ENCODE measurements around the gene LPP.
"Not testable (repeated sequence)": the region's sequence is repeated elsewhere in the genome, so short reads cannot be mapped to it uniquely, and the experiment has no call there.

The LPP gene

GRCh38 chr3:188635258-188636042 lies 481.5 kb downstream of the LPP start:
- Histone ChIP-seq H3K4me3 (no peak overlapping the region), H3K4me1 (no peaks in the 10 kb centered on the region), H3K9me3 (no peaks in the 10 kb centered on the region), H3K27me3 (ENCODE audit: low read depth) (no peaks in the 10 kb centered on the region), H3K36me3 (replicated peaks) (no peaks in the 10 kb centered on the region)
- DNase-seq (ENCODE audit: low spot score in 2 of 2): no peak
- in situ Hi-C loops (cut with MboI; ENCODE audit: low sequenced_read_pairs): no loop called here

GRCh38 chr3:188636292-188636691 lies 482.3 kb downstream of the LPP start:
- H3K27me3 ChIP-seq (ENCODE audit: low read depth); H3K9me3 ChIP-seq; DNase-seq (ENCODE audit: low spot score in 2 of 2); H3K4me1 ChIP-seq; H3K4me3 ChIP-seq; H3K36me3 ChIP-seq (replicated peaks); in situ Hi-C loops (cut with MboI; ENCODE audit: low sequenced_read_pairs): not testable (repeated sequence)

DNA sequence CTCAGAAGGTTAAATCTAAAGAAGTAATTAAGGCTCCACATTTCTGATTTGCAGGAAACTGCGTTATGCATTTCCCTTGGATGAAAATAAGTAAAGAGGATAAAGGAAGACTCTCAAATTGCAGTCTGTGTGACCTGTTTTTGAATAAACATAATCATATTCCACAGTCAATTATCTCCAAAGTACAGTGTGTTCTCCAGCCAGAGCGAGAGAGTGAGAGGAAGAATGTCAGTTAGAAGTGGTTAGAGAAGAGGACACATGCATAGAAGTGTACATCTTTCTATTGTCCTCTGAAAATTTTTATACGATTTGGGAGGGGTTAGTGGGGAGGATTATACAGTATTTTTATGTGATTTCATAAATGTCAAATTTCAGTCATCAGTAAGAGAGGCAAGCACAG lies 487.1 kb downstream of the LPP start:
- no peaks in the 10 kb centered on the region for H3K36me3 ChIP-seq (replicated peaks)
- H3K9me3 ChIP-seq: no peaks in the 10 kb centered on the region
- H3K4me1 ChIP-seq: no peaks in the 10 kb centered on the region
- DNase-seq (ENCODE audit: low spot score in 2 of 2): no peak
- no peak overlapping the region for H3K4me3 ChIP-seq
- H3K27me3 ChIP-seq (ENCODE audit: low read depth): no peaks in the 10 kb centered on the region
- in situ Hi-C loops (cut with MboI; ENCODE audit: low sequenced_read_pairs): no loop called here

DNA sequence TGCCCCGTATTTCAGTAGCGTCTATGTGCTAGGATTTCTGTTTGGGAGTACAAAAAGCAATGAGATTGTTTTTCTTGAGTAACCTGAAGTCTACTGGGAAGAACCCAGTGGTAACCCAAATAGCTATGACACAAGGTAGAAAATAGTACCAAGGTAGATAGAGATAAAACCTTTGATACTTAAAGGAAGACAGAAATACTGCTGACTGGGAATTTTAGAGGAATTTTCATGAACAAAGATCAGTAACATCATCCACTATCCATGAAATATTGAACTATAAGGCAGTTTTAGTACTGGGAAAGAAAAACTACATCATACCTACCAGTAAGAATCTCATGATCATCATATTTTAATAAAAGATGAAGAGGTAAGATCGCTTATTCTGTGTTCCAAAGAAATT lies 489.8 kb downstream of the LPP start:
- Histone ChIP-seq H3K9me3 (no peaks in the 10 kb centered on the region), H3K4me1 (no peaks in the 10 kb centered on the region), H3K36me3 (replicated peaks) (no peaks in the 10 kb centered on the region), H3K27me3 (ENCODE audit: low read depth) (no peaks in the 10 kb centered on the region), H3K4me3 (no peak overlapping the region)
- in situ Hi-C loops (cut with MboI; ENCODE audit: low sequenced_read_pairs): no loop called here
- DNase-seq (ENCODE audit: low spot score in 2 of 2): no peak

- H3K4me3 ChIP-seq: no peak overlapping the region
Observed at GRCh38 chr3:188646592-188646991, 492.6 kb downstream of the LPP start.

GRCh38 chr3:188647237-188647636 lies 493.3 kb downstream of the LPP start:
- Histone ChIP-seq H3K9me3 (no peaks in the 10 kb centered on the region), H3K36me3 (replicated peaks) (no peaks in the 10 kb centered on the region), H3K4me3 (no peak overlapping the region), H3K27me3 (ENCODE audit: low read depth) (no peaks in the 10 kb centered on the region), H3K4me1 (no peaks in the 10 kb centered on the region)
- in situ Hi-C loops (cut with MboI; ENCODE audit: low sequenced_read_pairs): no loop called here
- no peak for DNase-seq (ENCODE audit: low spot score in 2 of 2)

More at GRCh38 chr3:188646592-188646991, 492.6 kb downstream of the LPP start:
- no peaks in the 10 kb centered on the region for H3K36me3 ChIP-seq (replicated peaks)
- in situ Hi-C loops (cut with MboI; ENCODE audit: low sequenced_read_pairs): no loop called here
- no peaks in the 10 kb centered on the region for H3K4me1 ChIP-seq
- DNase-seq (ENCODE audit: low spot score in 2 of 2): no peak
- H3K9me3 ChIP-seq: no peaks in the 10 kb centered on the region
- H3K27me3 ChIP-seq (ENCODE audit: low read depth): no peaks in the 10 kb centered on the region

- H3K4me1 ChIP-seq: no peaks in the 10 kb centered on the region
- no peak overlapping the region for H3K4me3 ChIP-seq
- DNase-seq (ENCODE audit: low spot score in 2 of 2): no peak
- in situ Hi-C loops (cut with MboI; ENCODE audit: low sequenced_read_pairs): no loop called here
- no peaks in the 10 kb centered on the region for H3K27me3 ChIP-seq (ENCODE audit: low read depth)
- no peaks in the 10 kb centered on the region for H3K9me3 ChIP-seq
- no peaks in the 10 kb centered on the region for H3K36me3 ChIP-seq (replicated peaks)
Observed at GRCh38 chr3:188649521-188649920, 495.6 kb downstream of the LPP start.

DNA sequence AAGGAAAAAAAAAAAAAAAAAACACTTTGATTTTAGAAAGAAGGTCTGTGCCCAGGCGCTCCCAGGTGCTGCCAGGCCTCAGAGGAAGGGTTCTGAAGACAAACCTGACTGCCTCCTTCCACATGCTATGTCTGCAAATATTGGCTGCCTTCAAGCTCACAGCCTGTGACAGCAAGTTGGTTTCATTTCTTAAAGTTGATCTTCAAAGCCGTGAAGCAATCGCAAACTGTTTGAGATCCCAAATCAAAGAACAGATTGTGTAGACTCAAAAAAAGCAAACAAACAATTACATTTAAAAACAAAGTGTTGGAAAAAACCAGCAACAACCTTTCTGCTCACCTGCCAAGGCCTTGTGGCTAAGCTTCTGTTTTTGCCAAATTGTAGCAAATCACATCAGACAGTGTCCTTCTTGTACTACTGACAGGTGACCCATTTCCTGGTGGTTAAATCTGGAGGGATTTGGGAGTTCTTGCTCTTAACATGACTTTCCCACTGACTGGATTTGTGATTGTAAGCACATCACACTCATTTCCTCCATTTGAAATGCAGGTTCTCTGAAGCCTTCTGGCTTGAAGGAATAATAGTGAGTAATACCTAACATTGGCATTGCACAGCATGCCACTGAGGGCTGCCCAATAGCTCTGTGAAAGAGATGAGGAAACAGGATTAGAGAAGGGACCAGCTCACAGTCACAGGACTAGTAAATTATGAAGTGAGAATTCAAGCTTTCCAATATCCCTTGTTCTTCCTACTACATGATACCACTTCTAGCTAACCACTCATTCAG lies 502.4 kb downstream of the LPP start:
- H3K27me3 ChIP-seq (ENCODE audit: low read depth): no peaks in the 10 kb centered on the region
- no peak overlapping the region for H3K4me3 ChIP-seq
- H3K9me3 ChIP-seq: no peaks in the 10 kb centered on the region
- H3K4me1 ChIP-seq: no peaks in the 10 kb centered on the region
- H3K36me3 ChIP-seq (replicated peaks): no peaks in the 10 kb centered on the region
- in situ Hi-C loops (cut with MboI; ENCODE audit: low sequenced_read_pairs): no loop called here
- no peak for DNase-seq (ENCODE audit: low spot score in 2 of 2)

- in situ Hi-C loops (cut with MboI; ENCODE audit: low sequenced_read_pairs): no loop called here
- no peak overlapping the region for H3K4me3 ChIP-seq
Observed at GRCh38 chr3:188658606-188659005, 504.6 kb downstream of the LPP start.

GRCh38 chr3:188659449-188660090 lies 505.6 kb downstream of the LPP start:
- no peaks in the 10 kb centered on the region for H3K36me3 ChIP-seq (replicated peaks)
- no peak overlapping the region for H3K4me3 ChIP-seq
- DNase-seq (ENCODE audit: low spot score in 2 of 2): no peak
- no peaks in the 10 kb centered on the region for H3K9me3 ChIP-seq
- no peaks in the 10 kb centered on the region for H3K4me1 ChIP-seq
- in situ Hi-C loops (cut with MboI; ENCODE audit: low sequenced_read_pairs): no loop called here
- H3K27me3 ChIP-seq (ENCODE audit: low read depth): no peaks in the 10 kb centered on the region

More at GRCh38 chr3:188658606-188659005, 504.6 kb downstream of the LPP start:
- no peaks in the 10 kb centered on the region for H3K9me3 ChIP-seq
- DNase-seq (ENCODE audit: low spot score in 2 of 2): no peak
- no peaks in the 10 kb centered on the region for H3K4me1 ChIP-seq
- no peaks in the 10 kb centered on the region for H3K27me3 ChIP-seq (ENCODE audit: low read depth)
- H3K36me3 ChIP-seq (replicated peaks): no peaks in the 10 kb centered on the region

- H3K36me3 ChIP-seq (replicated peaks): no peaks in the 10 kb centered on the region
- no peaks in the 10 kb centered on the region for H3K27me3 ChIP-seq (ENCODE audit: low read depth)
- no peaks in the 10 kb centered on the region for H3K4me1 ChIP-seq
- DNase-seq (ENCODE audit: low spot score in 2 of 2): no peak
- in situ Hi-C loops (cut with MboI; ENCODE audit: low sequenced_read_pairs): no loop called here
- no peaks in the 10 kb centered on the region for H3K9me3 ChIP-seq
- H3K4me3 ChIP-seq: no peak overlapping the region
Observed at GRCh38 chr3:188660415-188660814, 506.5 kb downstream of the LPP start.

DNA sequence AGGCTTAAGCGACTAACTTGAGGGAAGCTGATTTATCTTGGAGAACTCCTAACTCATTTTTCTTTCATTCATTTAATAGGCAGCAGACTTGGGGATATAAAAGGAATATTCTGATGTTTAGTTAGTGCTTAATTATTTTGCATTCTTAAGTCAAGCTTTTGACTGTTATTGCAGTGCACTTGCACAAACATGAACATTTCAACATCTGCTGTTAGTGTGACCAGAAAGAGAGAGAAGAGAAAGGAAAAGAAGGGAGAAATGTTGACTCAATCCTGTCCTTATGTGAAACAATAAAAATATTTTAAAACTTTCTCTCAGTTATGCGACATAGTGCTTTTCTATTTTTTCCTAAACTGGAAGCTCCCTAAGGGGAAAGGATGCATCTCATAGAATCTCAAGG lies 507.8 kb downstream of the LPP start:
- no peaks in the 10 kb centered on the region for H3K4me1 ChIP-seq
- in situ Hi-C loops (cut with MboI; ENCODE audit: low sequenced_read_pairs): no loop called here
- DNase-seq (ENCODE audit: low spot score in 2 of 2): no peak

GRCh38 chr3:188662214-188662613 lies 508.3 kb downstream of the LPP start:
- no peaks in the 10 kb centered on the region for H3K4me1 ChIP-seq
- H3K36me3 ChIP-seq (replicated peaks): no peaks in the 10 kb centered on the region
- in situ Hi-C loops (cut with MboI; ENCODE audit: low sequenced_read_pairs): no loop called here
- no peaks in the 10 kb centered on the region for H3K27me3 ChIP-seq (ENCODE audit: low read depth)
- no peak for DNase-seq (ENCODE audit: low spot score in 2 of 2)
- H3K9me3 ChIP-seq: no peaks in the 10 kb centered on the region
- H3K4me3 ChIP-seq: no peak overlapping the region

More for the DNA sequence above, 507.8 kb downstream of the LPP start:
- H3K4me3 ChIP-seq: no peak overlapping the region
- H3K9me3 ChIP-seq: no peaks in the 10 kb centered on the region
- H3K36me3 ChIP-seq (replicated peaks): no peaks in the 10 kb centered on the region
- no peaks in the 10 kb centered on the region for H3K27me3 ChIP-seq (ENCODE audit: low read depth)

GRCh38 chr3:188662795-188663194 lies 508.8 kb downstream of the LPP start:
- H3K9me3 ChIP-seq: no peaks in the 10 kb centered on the region
- no peaks in the 10 kb centered on the region for H3K36me3 ChIP-seq (replicated peaks)
- no peaks in the 10 kb centered on the region for H3K27me3 ChIP-seq (ENCODE audit: low read depth)
- H3K4me1 ChIP-seq: no peaks in the 10 kb centered on the region
- H3K4me3 ChIP-seq: no peak overlapping the region
- in situ Hi-C loops (cut with MboI; ENCODE audit: low sequenced_read_pairs): no loop called here
- DNase-seq (ENCODE audit: low spot score in 2 of 2): no peak

Measured in HAP-1 (cell line).